Ovary (tissue), 9 donors: ENCODE data around the gene LAMA2. TPM values are rescaled to one million over a fixed set of nuclear protein-coding genes. Genes with fewer than 3 reads are reported as not detected.

Source experiments
- DNase-seq, 5 donors: peaks; one replicate each; pipeline ENCODE4 v3.0.0-alpha.2; 2019 to 2020
- H3K27ac ChIP-seq, 2 donors: fragments of 200-600 bp; one replicate each; pipeline versions ENCODE4 v1.5.1 to v1.8.0; 2019 to 2022
- H3K27me3 ChIP-seq: fragments of 200-600 bp; one replicate; pipeline ENCODE4 v1.8.0; 2022
- H3K36me3 ChIP-seq: fragments of 200-600 bp; sonication (generic); one replicate; pipeline ENCODE4 v1.5.1; 2019
- H3K4me1 ChIP-seq: one replicate; pipeline ENCODE4 v1.8.1; 2013; ENCODE audit warnings: mild to moderate bottlenecking, moderate library complexity; ENCODE audit not compliant: insufficient read depth
- H3K4me3 ChIP-seq: fragments of 200-600 bp; sonication (generic); one replicate; pipeline ENCODE4 v1.5.1; 2017
- H3K9me3 ChIP-seq, 2 donors: fragments of 200-600 bp in 1 of 2; sonication (generic) in 1 of 2; one replicate each; pipeline versions ENCODE4 v1.5.1 to v1.8.1; 2013 to 2019; ENCODE audit warnings: mild to moderate bottlenecking in 1 of 2, moderate library complexity in 1 of 2
- CTCF ChIP-seq, 3 donors: fragments of 450-650 bp in 2 of 3; fragments of 200-600 bp in 1 of 3; IDR thresholded peaks; one replicate each; pipeline versions ENCODE4 v1.5.1 to v1.8.0; 2016 to 2022; ENCODE audit warnings: antibody characterized with exemption in 3 of 3, mild to moderate bottlenecking in 1 of 3
- EP300 ChIP-seq: sonication (generic); formaldehyde crosslinking; IDR thresholded peaks from one replicate; pipeline ENCODE4 v1.6.1; 2017; ENCODE audit warnings: antibody characterized with exemption
- POLR2A ChIP-seq: fragments of 450-650 bp; IDR thresholded peaks from one replicate; pipeline ENCODE4 v1.6.1; 2017; ENCODE audit warnings: antibody characterized with exemption, mild to moderate bottlenecking, moderate library complexity
- WGBS, 3 donors: extraction: QIAGEN DNeasy Blood & Tissue Kit in 1 of 3; methylation state at CpG; one replicate each; pipeline versions ENCODE4 v1.1.5 to v1.1.7; 2013 to 2017; 5-methylcytosine and 5-hydroxymethylcytosine counted together
- intact Hi-C, 4 donors: fragments of 100-400 bp; cut with DNase I; formaldehyde crosslinking; loops; one replicate each; pipeline versions ENCODE4 v1.11.0 to v1.15.1; 2022 to 2023
- polyA plus RNA-seq, 2 donors: library from polyadenylated mRNA; stranded (reverse); fragments of 200-250 nt in 1 of 2; fragments of 350-450 nt in 1 of 2; fragmentation: Illumina TruSeq in 1 of 2; extraction: RNeasy Lipid Tissue Mini Kit (QIAGEN cat#74804) in 1 of 2; gene quantifications; one replicate each; pipeline ENCODE4 v1.2.3, GENCODE V29; 2013 to 2014
- total RNA-seq, 7 donors: library from RNA; depleted of rRNA in 2 of 7; stranded (reverse); fragments of >200 nt in 2 of 7; fragmentation: NEBNext Ultra II Directional in 3 of 7; extraction: Animal tissue kit (Norgen Biotek cat#: 25700) in 3 of 7; gene quantifications; one replicate each; pipeline versions ENCODE4 v1.1.0 to v1.2.4, GENCODE V29; 2016 to 2023
- donor health status: DM: no; HTN: no; CAD: no; lungs with moderate emphysema.
- donor health status: DM: no; HTN: no; CAD: no.
- donor health status: Bipolar disorder and iron deficiency.
- donor health status: DM: yes; HTN: yes; CAD: no.
- donor health status: DM: no; HTN: no; CAD: no.
- donor health status: DM: yes; HTN: yes; CAD: no.

LAMA2 gene
- total and polyA plus RNA-seq, 9 donors = 42.5 to 226 (median 121) TPM

- DNase-seq = no peak
- intact Hi-C loops = no loop called here
- no peaks in the 10 kb centered on the region for H3K36me3 ChIP-seq
- 77 to 80% (median 79%) methylated on average over 8 of the region's 8 CpGs for WGBS, 3 donors
- TF ChIP-seq EP300 (no peak), POLR2A (no peak), CTCF (IDR thresholded peaks at IDR 0.05) (no peak)
- no peaks in the 10 kb centered on the region for H3K27me3 ChIP-seq
- no peaks in the 10 kb centered on the region for H3K9me3 ChIP-seq
- H3K27ac ChIP-seq = no peak overlapping the region
- H3K4me3 ChIP-seq = no peak overlapping the region
- no peaks in the 10 kb centered on the region for H3K4me1 ChIP-seq
Observed at GRCh38 chr6:129486327-129486726, 603.4 kb downstream of the LAMA2 start.

- Histone ChIP-seq H3K4me1 (no peaks in the 10 kb centered on the region), H3K27me3 (no peaks in the 10 kb centered on the region), H3K4me3 (no peak overlapping the region), H3K27ac (no peak overlapping the region), H3K36me3 (no peaks in the 10 kb centered on the region), H3K9me3 (no peaks in the 10 kb centered on the region)
- intact Hi-C loops = no loop called here
- 49 to 73% (median 67%) methylated on average over 2 of the region's 2 CpGs for WGBS, 3 donors
- TF ChIP-seq EP300 = no peak
- no peak for TF ChIP-seq POLR2A
- no peak for TF ChIP-seq CTCF (IDR thresholded peaks at IDR 0.05)
- no peak for DNase-seq
Observed at GRCh38 chr6:129488313-129488712, 605.4 kb downstream of the LAMA2 start.

GRCh38 chr6:129489215-129489765, 606.4 kb downstream of the LAMA2 start:
- Histone ChIP-seq H3K27me3 (no peaks in the 10 kb centered on the region), H3K4me1 (no peaks in the 10 kb centered on the region), H3K27ac (no peak overlapping the region), H3K4me3 (no peak overlapping the region), H3K9me3 (no peaks in the 10 kb centered on the region), H3K36me3 (no peaks in the 10 kb centered on the region)
- 93 to 94% (median 93%) methylated on average over 2 of the region's 2 CpGs for WGBS, 3 donors
- no peak for DNase-seq
- intact Hi-C loops = no loop called here
- TF ChIP-seq POLR2A (no peak), EP300 (no peak), CTCF (IDR thresholded peaks at IDR 0.05) (no peak)

GRCh38 chr6:129490521-129491255, 607.8 kb downstream of the LAMA2 start:
- TF ChIP-seq POLR2A = no peak
- no peak for TF ChIP-seq CTCF (IDR thresholded peaks at IDR 0.05)
- no peak for TF ChIP-seq EP300
- intact Hi-C loops = no loop called here
- Histone ChIP-seq H3K36me3 (no peaks in the 10 kb centered on the region), H3K4me3 (no peak overlapping the region), H3K27me3 (no peaks in the 10 kb centered on the region), H3K27ac (peak overlapping the region in 1 of 2 donors; percentile 11), H3K9me3 (no peaks in the 10 kb centered on the region), H3K4me1 (no peaks in the 10 kb centered on the region)
- peak in 1 of 5 donors; percentile 46 for DNase-seq
- WGBS, 3 donors = 31 to 43% (median 37%) methylated on average over 9 of the region's 9 CpGs
